CD4-positive, alpha-beta T cell (primary cell): ENCODE results near the gene AFF2. TPM values are rescaled to one million over a fixed set of nuclear protein-coding genes. Genes with fewer than 3 reads are reported as not detected.

Experiments
- ATAC-seq: fragments of 200-7000 bp; cut with Tn5 transposase; one replicate; pipeline ENCODE4 v1.10.0; 2022; ENCODE audit warnings: mild to moderate bottlenecking; ENCODE audit not compliant: poor library complexity
- CTCF ChIA-PET: fragments of 350-600 bp; sonication (Branson Sonifier 250); formaldehyde crosslinking; loops from one replicate; lab custom pipeline; 2021; ENCODE audit warnings: antibody characterized with exemption, inconsistent platforms; lab: Charles Lee
- POLR2A ChIA-PET: fragments of 350-600 bp; sonication (Branson Sonifier 250); formaldehyde crosslinking; loops from one replicate; lab custom pipeline; 2021; ENCODE audit warnings: antibody characterized with exemption, inconsistent platforms; lab: Charles Lee
- DNase-seq, 14 experiments: peaks; one replicate each; pipeline ENCODE4 v3.0.0-alpha.2; 2013 to 2020; ENCODE audit warnings: mixed read lengths in 2 of 14
- H3K27ac ChIP-seq, 2 donors: one replicate each; pipeline versions ENCODE4 v1.5.1 to v1.7.0; 2013; ENCODE audit warnings: low read length in 2 of 2, low read depth in 1 of 2, mild to moderate bottlenecking in 1 of 2
- H3K27me3 ChIP-seq, 2 experiments: 1 replicate in 1 of 2; 2 replicates in 1 of 2; pipeline versions ENCODE4 v1.6.1 to v1.7.0; 2013; ENCODE audit warnings: low read length in 2 of 2, control low read depth in 1 of 2, mild to moderate bottlenecking in 1 of 2, moderate library complexity in 1 of 2; ENCODE audit not compliant: insufficient read depth in 2 of 2, control insufficient read depth in 1 of 2
- H3K36me3 ChIP-seq: one replicate; pipeline ENCODE4 v1.6.1; 2013; ENCODE audit warnings: low read length, control low read depth; ENCODE audit not compliant: insufficient read depth
- H3K4me1 ChIP-seq: one replicate; pipeline ENCODE4 v1.6.1; 2013; ENCODE audit warnings: low read length, control low read depth; ENCODE audit not compliant: insufficient read depth
- H3K4me3 ChIP-seq: one replicate; pipeline ENCODE4 v1.5.1; 2013; ENCODE audit warnings: mild to moderate bottlenecking, low read length, moderate library complexity
- H3K9me3 ChIP-seq, 2 experiments: 1 replicate in 1 of 2; 2 replicates in 1 of 2; pipeline versions ENCODE4 v1.6.1 to v1.7.0; 2013; ENCODE audit warnings: low read length in 2 of 2, mild to moderate bottlenecking in 2 of 2, control low read depth in 1 of 2, moderate library complexity in 1 of 2; ENCODE audit not compliant: control insufficient read depth in 1 of 2, insufficient read depth in 1 of 2
- H3K27ac Mint-ChIP-seq: one replicate; pipeline ENCODE4 v1.8.0; 2020; ENCODE audit warnings: mixed read lengths
- H3K27me3 Mint-ChIP-seq: one replicate; pipeline ENCODE4 v1.8.0; 2021; ENCODE audit warnings: mixed read lengths
- H3K36me3 Mint-ChIP-seq: one replicate; pipeline ENCODE4 v1.8.0; 2021; ENCODE audit warnings: low read depth, mixed read lengths
- H3K4me1 Mint-ChIP-seq: one replicate; pipeline ENCODE4 v1.8.0; 2021; ENCODE audit warnings: low read depth, mixed read lengths
- H3K4me3 Mint-ChIP-seq: one replicate; pipeline ENCODE4 v1.8.0; 2020; ENCODE audit warnings: mild to moderate bottlenecking, mixed read lengths
- H3K9me3 Mint-ChIP-seq: one replicate; pipeline ENCODE4 v1.8.0; 2020; ENCODE audit warnings: mixed read lengths
- intact Hi-C, 2 experiments: fragments of 100-400 bp; cut with DNase I in 1 of 2; cut with micrococcal nuclease in 1 of 2; formaldehyde crosslinking; loops; one replicate each; pipeline versions ENCODE4 v1.15.1 to v1.9.0; 2023 to 2025; cut with DNase I, micrococcal nuclease
- total RNA-seq, 174 experiments: library from RNA in 2 of 174; stranded (reverse) in 2 of 174; gene quantifications; one replicate each; pipeline ENCODE4 v1.2.3 and lab custom pipeline; 2021 to 2026
- TF ChIP-seq, protein P1 (sequence below): fragments of 200-600 bp; IDR thresholded peaks from one replicate; pipeline ENCODE4 v1.8.0; 2022; ENCODE audit warnings: antibody characterized with exemption, mild to moderate bottlenecking

Gene AFF2
- total RNA-seq, 2 experiments from 2014 or later, result 5.9 to 6.2 TPM

DNA sequence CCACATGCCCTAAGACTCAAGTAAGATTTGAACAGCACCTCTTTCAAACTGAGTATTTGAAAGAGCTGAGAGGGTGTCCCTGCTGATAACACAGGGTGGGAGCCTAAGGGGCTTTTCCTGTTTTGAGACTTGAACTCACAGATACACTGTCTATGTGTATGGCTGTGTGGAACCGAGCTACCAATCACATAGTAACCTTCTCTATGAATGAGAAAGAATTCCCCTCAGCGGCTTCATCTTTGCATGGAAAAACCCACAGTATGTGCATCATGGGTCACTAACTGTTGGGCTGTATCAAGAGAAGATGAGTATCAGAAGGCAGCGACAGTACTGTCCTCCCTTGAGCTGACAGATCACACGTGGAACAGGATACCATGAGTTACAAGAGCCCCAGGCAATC, 336.3 kb downstream of the AFF2 start:
- no peaks in the 10 kb centered on the region for H3K27me3 Mint-ChIP-seq
- ATAC-seq (no peak), DNase-seq (no peak)
- no peak overlapping the region for H3K27ac Mint-ChIP-seq
- no peaks in the 10 kb centered on the region for H3K27me3 ChIP-seq
- intact Hi-C loops, result no loop called here
- CTCF ChIA-PET, result no interaction called here
- POLR2A ChIA-PET, result no interaction called here
- no peaks in the 10 kb centered on the region for H3K36me3 ChIP-seq
- TF ChIP-seq, protein P1, sequence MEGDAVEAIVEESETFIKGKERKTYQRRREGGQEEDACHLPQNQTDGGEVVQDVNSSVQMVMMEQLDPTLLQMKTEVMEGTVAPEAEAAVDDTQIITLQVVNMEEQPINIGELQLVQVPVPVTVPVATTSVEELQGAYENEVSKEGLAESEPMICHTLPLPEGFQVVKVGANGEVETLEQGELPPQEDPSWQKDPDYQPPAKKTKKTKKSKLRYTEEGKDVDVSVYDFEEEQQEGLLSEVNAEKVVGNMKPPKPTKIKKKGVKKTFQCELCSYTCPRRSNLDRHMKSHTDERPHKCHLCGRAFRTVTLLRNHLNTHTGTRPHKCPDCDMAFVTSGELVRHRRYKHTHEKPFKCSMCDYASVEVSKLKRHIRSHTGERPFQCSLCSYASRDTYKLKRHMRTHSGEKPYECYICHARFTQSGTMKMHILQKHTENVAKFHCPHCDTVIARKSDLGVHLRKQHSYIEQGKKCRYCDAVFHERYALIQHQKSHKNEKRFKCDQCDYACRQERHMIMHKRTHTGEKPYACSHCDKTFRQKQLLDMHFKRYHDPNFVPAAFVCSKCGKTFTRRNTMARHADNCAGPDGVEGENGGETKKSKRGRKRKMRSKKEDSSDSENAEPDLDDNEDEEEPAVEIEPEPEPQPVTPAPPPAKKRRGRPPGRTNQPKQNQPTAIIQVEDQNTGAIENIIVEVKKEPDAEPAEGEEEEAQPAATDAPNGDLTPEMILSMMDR, result no peak
- no peaks in the 10 kb centered on the region for H3K9me3 ChIP-seq
- H3K27ac ChIP-seq, result no peak overlapping the region
- no peak overlapping the region for H3K4me3 ChIP-seq
- H3K9me3 Mint-ChIP-seq, result no peaks in the 10 kb centered on the region
- H3K4me1 ChIP-seq, result no peaks in the 10 kb centered on the region
- H3K36me3 Mint-ChIP-seq, result no peaks in the 10 kb centered on the region
- H3K4me3 Mint-ChIP-seq, result no peak overlapping the region
- H3K4me1 Mint-ChIP-seq, result no peaks in the 10 kb centered on the region

DNA sequence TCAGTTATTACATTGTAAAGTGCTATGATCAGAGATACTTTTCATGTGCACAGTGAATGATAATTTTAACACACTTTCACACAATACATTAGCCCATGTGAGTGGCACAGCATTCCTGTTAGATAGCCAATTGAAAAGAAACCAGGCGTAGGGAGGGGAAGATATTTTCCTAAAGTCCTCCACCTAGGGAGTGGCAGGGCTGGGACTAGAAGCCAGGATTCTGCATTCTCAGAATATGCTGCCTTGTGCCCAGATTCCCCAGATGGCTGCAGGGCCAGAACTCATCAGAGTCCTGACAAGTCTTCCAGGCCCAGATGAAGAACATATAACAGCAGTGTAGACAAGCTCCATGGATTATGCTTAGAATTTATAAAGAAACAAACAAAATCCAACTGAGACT, 350.2 kb downstream of the AFF2 start:
- no peaks in the 10 kb centered on the region for H3K9me3 Mint-ChIP-seq
- ChIA-PET CTCF (no interaction called here), POLR2A (no interaction called here)
- no peak overlapping the region for H3K27ac ChIP-seq
- TF ChIP-seq, protein P1, result no peak
- ATAC-seq (no peak), DNase-seq (no peak)
- H3K9me3 ChIP-seq, result no peaks in the 10 kb centered on the region
- no peaks in the 10 kb centered on the region for H3K4me1 ChIP-seq
- no peaks in the 10 kb centered on the region for H3K27me3 Mint-ChIP-seq
- no peaks in the 10 kb centered on the region for H3K27me3 ChIP-seq
- no peak overlapping the region for H3K4me3 ChIP-seq
- no peaks in the 10 kb centered on the region for H3K36me3 Mint-ChIP-seq
- no peak overlapping the region for H3K27ac Mint-ChIP-seq
- H3K4me1 Mint-ChIP-seq, result no peaks in the 10 kb centered on the region
- H3K4me3 Mint-ChIP-seq, result no peak overlapping the region
- intact Hi-C loops, result no loop called here
- no peaks in the 10 kb centered on the region for H3K36me3 ChIP-seq

DNA sequence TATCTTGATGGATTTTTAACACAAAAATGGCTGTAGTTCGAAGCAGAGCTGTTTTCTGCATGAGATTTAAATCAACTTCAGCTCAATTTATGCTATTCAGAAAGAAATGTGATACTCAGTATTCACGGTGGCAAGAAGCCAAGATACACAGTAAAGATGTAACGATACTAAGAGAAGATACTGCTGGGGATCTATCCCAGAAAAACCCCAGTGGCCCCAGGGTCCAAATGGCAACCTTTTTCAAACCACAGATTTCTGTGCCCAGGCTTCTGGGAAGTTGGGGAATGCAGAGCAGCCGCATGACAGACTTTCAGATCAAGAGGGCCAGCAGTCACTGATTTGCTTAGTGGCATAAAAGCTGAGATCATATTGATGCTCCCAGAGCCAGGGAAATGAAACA, 353.9 kb downstream of the AFF2 start:
- no peak for DNase-seq
- no peaks in the 10 kb centered on the region for H3K36me3 ChIP-seq
- no peak overlapping the region for H3K4me3 ChIP-seq
- H3K27ac Mint-ChIP-seq, result no peak overlapping the region
- H3K9me3 ChIP-seq, result no peaks in the 10 kb centered on the region
- H3K27me3 ChIP-seq, result no peaks in the 10 kb centered on the region
- POLR2A ChIA-PET, result no interaction called here
- TF ChIP-seq, protein P1, result no peak
- H3K4me3 Mint-ChIP-seq, result no peak overlapping the region
- CTCF ChIA-PET, result no interaction called here
- H3K27me3 Mint-ChIP-seq, result no peaks in the 10 kb centered on the region
- no peaks in the 10 kb centered on the region for H3K36me3 Mint-ChIP-seq
- no peak for ATAC-seq
- H3K27ac ChIP-seq, result no peak overlapping the region
- intact Hi-C loops, result no loop called here
- H3K9me3 Mint-ChIP-seq, result no peaks in the 10 kb centered on the region
- H3K4me1 ChIP-seq, result no peaks in the 10 kb centered on the region
- no peaks in the 10 kb centered on the region for H3K4me1 Mint-ChIP-seq
